Midbrain (tissue), 1 donor: ENCODE results near the gene ST6GAL2.

ENCODE experiments used
- DNase-seq: peaks from one replicate; lab custom pipeline; 2025; lab: John Stamatoyannopoulos, UW

ST6GAL2 gene

GRCh38 chr2:106864051-106864450 is 21.9 kb downstream of the ST6GAL2 start:
- no peak for DNase-seq

GRCh38 chr2:106863387-106863786 is 22.6 kb downstream of the ST6GAL2 start:
- no peak for DNase-seq

GRCh38 chr2:106859498-106859897 is 26.5 kb downstream of the ST6GAL2 start:
- no peak for DNase-seq

GRCh38 chr2:106858810-106859209 is 27.2 kb downstream of the ST6GAL2 start:
- no peak for DNase-seq

- no peak for DNase-seq
These were observed 28.0 kb downstream of the ST6GAL2 start for GRCh38 chr2:106857882-106858478.

- no peak for DNase-seq
These were observed 32.3 kb downstream of the ST6GAL2 start for GRCh38 chr2:106853631-106854030.

- no peak for DNase-seq
These were observed 34.0 kb downstream of the ST6GAL2 start for GRCh38 chr2:106851881-106852501.

- DNase-seq: no peak
These were observed 34.7 kb downstream of the ST6GAL2 start for GRCh38 chr2:106851087-106851874.

- DNase-seq: no peak
These were observed 36.7 kb downstream of the ST6GAL2 start for GRCh38 chr2:106849253-106849652.

- no peak for DNase-seq
These were observed 38.6 kb downstream of the ST6GAL2 start for GRCh38 chr2:106847366-106847765.

- DNase-seq: no peak
These were observed 40.3 kb downstream of the ST6GAL2 start for GRCh38 chr2:106845716-106846115.

- DNase-seq: no peak
These were observed 42.1 kb downstream of the ST6GAL2 start for GRCh38 chr2:106843910-106844250.

GRCh38 chr2:106843001-106843909 is 42.7 kb downstream of the ST6GAL2 start:
- DNase-seq: no peak

- DNase-seq: no peak
These were observed 43.9 kb downstream of the ST6GAL2 start for GRCh38 chr2:106841886-106842645.

GRCh38 chr2:106840818-106841217 is 45.1 kb downstream of the ST6GAL2 start:
- DNase-seq: no peak

- peak; percentile 14 for DNase-seq
These were observed 45.9 kb downstream of the ST6GAL2 start for GRCh38 chr2:106839849-106840595.

GRCh38 chr2:106833256-106833655 is 52.7 kb downstream of the ST6GAL2 start:
- DNase-seq: no peak

- no peak for DNase-seq
These were observed 54.0 kb downstream of the ST6GAL2 start for GRCh38 chr2:106831816-106832569.

GRCh38 chr2:106831241-106831640 is 54.7 kb downstream of the ST6GAL2 start:
- no peak for DNase-seq

- no peak for DNase-seq
These were observed 55.8 kb downstream of the ST6GAL2 start for GRCh38 chr2:106830191-106830590.
